ENCODE measurements around the gene LIF.
"Not testable (repeated sequence)": the region's sequence is repeated elsewhere in the genome, so short reads cannot be mapped to it uniquely, and the experiment has no call there.

Gene LIF

DNA sequence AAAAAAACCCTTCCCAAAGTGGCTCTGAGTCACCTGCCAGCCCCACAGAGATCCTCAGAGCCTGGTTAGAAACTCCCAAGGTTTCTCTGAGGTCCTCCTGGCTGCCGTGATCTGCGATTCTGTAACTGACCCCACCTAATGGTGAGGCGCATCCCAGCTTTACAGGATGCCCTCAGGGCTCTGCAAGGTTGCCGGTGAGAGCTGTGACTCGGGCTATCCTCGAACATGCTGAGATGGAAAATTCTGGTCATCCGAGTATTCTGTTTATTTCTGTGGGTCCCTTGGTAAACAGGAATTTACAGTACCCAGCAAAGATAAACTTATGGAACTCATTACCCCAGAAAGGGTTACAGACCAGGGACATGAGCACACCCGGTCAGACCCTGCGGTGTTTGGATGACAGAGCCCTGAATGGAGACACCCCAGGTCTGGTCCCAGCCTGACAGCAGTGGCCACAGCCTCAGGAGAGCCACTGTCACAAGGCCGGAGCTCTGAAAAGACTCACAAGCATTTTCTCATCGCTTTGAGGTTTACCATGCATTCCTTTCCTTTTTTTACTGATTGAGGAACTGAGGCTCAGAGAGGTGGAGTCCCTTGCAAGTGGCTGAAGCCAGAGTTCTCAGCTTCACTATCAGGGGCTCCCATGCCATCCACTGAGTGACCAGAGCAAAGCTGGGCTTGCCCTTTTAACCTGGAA lies 22.2 kb downstream of the LIF start:
- peak in 1 of 3 experiments; percentile 1 for DNase-seq

GRCh38 chr22:30223303-30223702 lies 23.3 kb downstream of the LIF start:
- no peak for DNase-seq

- DNase-seq, result no peak
These were observed 24.2 kb downstream of the LIF start for GRCh38 chr22:30222321-30222720.

GRCh38 chr22:30221121-30221992 lies 25.2 kb downstream of the LIF start:
- no peak for DNase-seq

GRCh38 chr22:30220338-30221012 lies 26.1 kb downstream of the LIF start:
- DNase-seq, result no peak

GRCh38 chr22:30219668-30220278 lies 26.8 kb downstream of the LIF start:
- no peak for DNase-seq

GRCh38 chr22:30219049-30219654 lies 27.4 kb downstream of the LIF start:
- no peak for DNase-seq

DNA sequence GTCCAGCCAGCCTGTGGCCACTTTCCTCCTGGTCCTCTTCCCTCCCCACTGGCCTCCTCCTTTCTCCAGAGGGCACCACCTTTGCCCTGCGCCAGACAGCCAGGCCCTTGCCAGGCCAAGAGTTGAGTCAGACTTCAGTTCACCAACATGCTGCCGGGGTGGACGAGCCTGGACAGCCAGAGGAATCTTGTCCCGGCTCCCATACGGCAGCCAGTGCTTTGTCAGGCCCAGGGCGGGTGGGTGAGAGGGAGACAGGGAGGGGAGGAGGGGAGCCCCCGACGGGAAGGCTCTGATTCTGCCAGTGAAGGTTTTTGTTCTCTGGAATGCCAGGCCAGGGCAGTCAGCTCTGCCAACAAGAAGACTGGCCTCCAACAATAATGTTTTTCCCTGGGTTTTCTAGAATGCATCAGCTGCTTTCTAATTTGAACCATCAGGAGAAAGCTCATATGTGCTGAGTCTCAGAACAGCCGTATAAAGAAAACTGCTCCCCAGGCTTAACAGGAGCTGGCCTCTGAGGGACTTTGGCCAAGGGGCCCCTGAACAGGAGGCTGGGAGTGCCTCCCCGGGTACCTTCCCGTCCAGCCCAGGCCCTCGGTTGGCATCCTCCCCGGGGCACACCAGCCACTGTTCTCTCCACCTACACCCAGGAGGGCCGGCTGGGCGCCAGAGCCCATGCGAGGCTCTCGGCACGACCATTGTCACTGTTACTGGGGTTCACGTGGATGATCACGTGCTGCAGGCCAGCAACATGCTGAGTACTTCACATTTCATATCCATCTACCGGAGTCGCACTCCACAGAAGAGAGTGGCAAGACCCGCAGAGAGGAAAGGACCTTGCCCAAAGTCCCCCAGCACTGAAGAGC lies 28.6 kb downstream of the LIF start:
- DNase-seq, result no peak

GRCh38 chr22:30216710-30217109 lies 29.8 kb downstream of the LIF start:
- DNase-seq, result no peak

DNA sequence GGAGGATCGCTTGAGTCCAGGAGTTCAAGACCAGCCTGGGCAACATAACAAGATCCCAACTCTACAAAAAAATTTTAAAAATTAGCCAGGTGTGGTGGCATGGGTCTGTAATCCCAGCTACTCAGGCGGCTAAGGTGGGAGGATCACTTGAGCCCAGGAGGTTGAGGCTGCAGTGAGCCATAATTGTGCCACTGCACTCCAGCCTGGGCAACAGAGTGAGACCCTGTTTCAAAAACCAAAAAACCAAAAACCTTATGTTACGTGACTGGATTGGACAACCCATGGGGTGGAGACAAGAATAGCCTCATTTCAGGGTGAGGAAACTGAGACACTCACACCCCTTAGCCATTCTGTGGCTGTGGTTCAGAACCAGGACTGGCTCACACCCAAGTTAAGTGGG lies 30.3 kb downstream of the LIF start:
- not testable (repeated sequence) for DNase-seq

GRCh38 chr22:30214703-30215407 lies 31.7 kb downstream of the LIF start:
- DNase-seq, result peak in 2 of 3 experiments; percentile 15 to 32

- no peak for DNase-seq
These were observed 33.5 kb downstream of the LIF start for GRCh38 chr22:30212996-30213441.

GRCh38 chr22:30212363-30212995 lies 34.1 kb downstream of the LIF start:
- peak in 1 of 3 experiments; percentile 2 for DNase-seq

DNA sequence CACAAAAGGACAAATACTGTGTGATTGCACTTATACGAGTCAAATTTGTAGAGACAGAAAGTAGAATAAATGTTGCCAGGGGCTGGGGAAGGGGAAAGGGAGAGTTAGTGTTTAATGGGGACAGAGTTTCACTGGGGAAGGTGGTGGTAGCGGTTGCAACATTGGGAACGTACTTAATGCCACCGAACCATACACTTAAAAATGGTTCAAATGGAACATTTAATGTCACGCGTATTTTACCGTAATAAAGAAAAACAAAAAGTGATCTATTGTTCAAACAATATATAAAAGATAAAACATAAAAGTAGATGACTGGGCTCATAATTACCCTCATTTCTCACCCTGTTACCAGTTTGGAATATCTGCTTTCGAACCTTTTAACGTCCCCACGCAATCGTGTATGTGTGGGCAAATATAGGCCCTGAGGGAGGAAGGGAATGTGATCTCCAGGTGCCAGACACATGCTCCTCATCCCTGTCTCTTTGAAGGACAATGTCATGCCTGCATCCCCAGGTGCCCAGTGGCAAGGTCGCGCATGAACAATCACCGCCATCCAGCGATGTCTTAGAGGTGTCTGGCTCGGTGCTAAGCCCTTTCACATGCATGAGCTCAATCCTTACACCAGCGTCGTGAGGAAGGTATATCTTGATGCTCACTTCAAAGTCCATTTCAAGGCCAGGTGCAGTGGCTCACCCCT lies 35.3 kb downstream of the LIF start:
- no peak for DNase-seq

- no peak for DNase-seq
These were observed 36.2 kb downstream of the LIF start for GRCh38 chr22:30210235-30210909.

- DNase-seq, result no peak
These were observed 36.9 kb downstream of the LIF start for GRCh38 chr22:30209642-30210041.

- no peak for DNase-seq
These were observed 37.6 kb downstream of the LIF start for GRCh38 chr22:30208631-30209603.

- peak in 1 of 3 experiments; percentile 5 for DNase-seq
These were observed 39.6 kb downstream of the LIF start for GRCh38 chr22:30206944-30207343.
